Breast epithelium (tissue), 4 donors: Measurements from ENCODE around the gene ILDR1. TPM values are rescaled to one million over a fixed set of nuclear protein-coding genes. Genes with fewer than 3 reads are reported as not detected.

Experiments
- DNase-seq, 2 donors: peaks; one replicate each; pipeline ENCODE4 v3.0.0-alpha.2; 2019; ENCODE audit warnings: low spot score in 2 of 2
- H3K27ac ChIP-seq, 2 donors: fragments of 200-600 bp; sonication (generic) in 1 of 2; one replicate each; pipeline ENCODE4 v1.5.1; 2016 to 2019; ENCODE audit warnings: mild to moderate bottlenecking in 1 of 2
- H3K27me3 ChIP-seq, 2 donors: fragments of 200-600 bp; sonication (generic) in 1 of 2; one replicate each; pipeline versions ENCODE4 v1.5.1 to v1.6.0; 2017 to 2019; ENCODE audit warnings: control low read depth in 1 of 2, mild to moderate bottlenecking in 1 of 2
- H3K36me3 ChIP-seq: fragments of 200-600 bp; one replicate; pipeline ENCODE4 v1.5.1; 2019
- H3K4me1 ChIP-seq, 2 donors: fragments of 200-600 bp; sonication (generic); one replicate each; pipeline ENCODE4 v1.5.1; 2016 to 2019; ENCODE audit warnings: control low read depth in 1 of 2
- H3K4me3 ChIP-seq, 3 donors: fragments of 200-600 bp; sonication (generic); 1 replicate in 2 of 3; 2 replicates in 1 of 3; pipeline ENCODE4 v1.5.1; 2016 to 2019; ENCODE audit warnings: mild to moderate bottlenecking in 3 of 3, moderate library complexity in 2 of 3
- H3K9me3 ChIP-seq, 2 donors: fragments of 200-600 bp; sonication (generic) in 1 of 2; one replicate each; pipeline ENCODE4 v1.5.1; 2016 to 2019; ENCODE audit warnings: control low read depth in 1 of 2
- POLR2A ChIP-seq: fragments of 450-650 bp; IDR thresholded peaks from one replicate; pipeline ENCODE4 v1.6.1; 2016; ENCODE audit warnings: antibody characterized with exemption, mild to moderate bottlenecking, moderate library complexity
- POLR2AphosphoS5 ChIP-seq, 3 donors: sonication (generic); formaldehyde crosslinking; IDR thresholded peaks; one replicate each; pipeline ENCODE4 v1.6.1; 2017; ENCODE audit warnings: antibody characterized with exemption in 3 of 3
- intact Hi-C: fragments of 100-400 bp; cut with DNase I; formaldehyde crosslinking; loops from one replicate; pipeline ENCODE4 v1.15.1; 2023; ENCODE audit warnings: low total_unique reads
- total RNA-seq, 3 donors: library from RNA; depleted of rRNA; stranded (reverse); fragments of >200 nt; gene quantifications; one replicate each; pipeline ENCODE4 v1.1.0, GENCODE V29; 2016
- TF ChIP-seq, protein P1 (sequence below), 3 donors: fragments of 450-650 bp; IDR thresholded peaks; one replicate each; pipeline ENCODE4 v1.5.1; 2016 to 2017; ENCODE audit warnings: antibody characterized with exemption in 3 of 3, mild to moderate bottlenecking in 3 of 3, moderate library complexity in 3 of 3

The ILDR1 gene
- total RNA-seq, 3 donors from 2014 or later = 3.3 to 5.9 TPM; not detected in 1

DNA sequence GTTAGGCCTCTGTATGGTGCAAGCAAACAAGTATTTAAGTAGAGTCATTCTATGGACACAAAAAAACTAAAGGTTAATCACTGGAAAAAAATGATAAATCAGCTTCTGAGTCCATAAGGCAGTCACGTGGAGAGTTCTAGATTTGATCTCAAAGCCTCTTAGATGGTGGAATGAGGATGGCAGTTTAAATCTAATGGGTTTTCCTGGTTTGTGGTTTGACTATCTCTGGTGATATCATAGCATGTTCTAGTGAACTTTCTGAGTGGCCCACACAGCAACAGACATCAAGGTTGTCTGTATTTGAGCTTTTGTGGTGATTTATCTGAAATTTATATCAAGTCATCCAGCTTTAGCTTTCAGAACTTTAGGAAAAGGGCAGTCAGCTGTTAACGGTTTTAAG lies 52.4 kb downstream of the ILDR1 start:
- Histone ChIP-seq H3K27me3 (no peaks in the 10 kb centered on the region), H3K9me3 (no peaks in the 10 kb centered on the region), H3K36me3 (no peaks in the 10 kb centered on the region), H3K4me1 (no peaks in the 10 kb centered on the region), H3K4me3 (no peak overlapping the region), H3K27ac (no peak overlapping the region)
- TF ChIP-seq, protein P1, sequence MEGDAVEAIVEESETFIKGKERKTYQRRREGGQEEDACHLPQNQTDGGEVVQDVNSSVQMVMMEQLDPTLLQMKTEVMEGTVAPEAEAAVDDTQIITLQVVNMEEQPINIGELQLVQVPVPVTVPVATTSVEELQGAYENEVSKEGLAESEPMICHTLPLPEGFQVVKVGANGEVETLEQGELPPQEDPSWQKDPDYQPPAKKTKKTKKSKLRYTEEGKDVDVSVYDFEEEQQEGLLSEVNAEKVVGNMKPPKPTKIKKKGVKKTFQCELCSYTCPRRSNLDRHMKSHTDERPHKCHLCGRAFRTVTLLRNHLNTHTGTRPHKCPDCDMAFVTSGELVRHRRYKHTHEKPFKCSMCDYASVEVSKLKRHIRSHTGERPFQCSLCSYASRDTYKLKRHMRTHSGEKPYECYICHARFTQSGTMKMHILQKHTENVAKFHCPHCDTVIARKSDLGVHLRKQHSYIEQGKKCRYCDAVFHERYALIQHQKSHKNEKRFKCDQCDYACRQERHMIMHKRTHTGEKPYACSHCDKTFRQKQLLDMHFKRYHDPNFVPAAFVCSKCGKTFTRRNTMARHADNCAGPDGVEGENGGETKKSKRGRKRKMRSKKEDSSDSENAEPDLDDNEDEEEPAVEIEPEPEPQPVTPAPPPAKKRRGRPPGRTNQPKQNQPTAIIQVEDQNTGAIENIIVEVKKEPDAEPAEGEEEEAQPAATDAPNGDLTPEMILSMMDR (IDR thresholded peaks at IDR 0.05) = no peak
- no peak for TF ChIP-seq POLR2AphosphoS5 (IDR thresholded peaks at IDR 0.05)
- no peak for TF ChIP-seq POLR2A
- no peak for DNase-seq
- intact Hi-C loops = no loop called here

DNA sequence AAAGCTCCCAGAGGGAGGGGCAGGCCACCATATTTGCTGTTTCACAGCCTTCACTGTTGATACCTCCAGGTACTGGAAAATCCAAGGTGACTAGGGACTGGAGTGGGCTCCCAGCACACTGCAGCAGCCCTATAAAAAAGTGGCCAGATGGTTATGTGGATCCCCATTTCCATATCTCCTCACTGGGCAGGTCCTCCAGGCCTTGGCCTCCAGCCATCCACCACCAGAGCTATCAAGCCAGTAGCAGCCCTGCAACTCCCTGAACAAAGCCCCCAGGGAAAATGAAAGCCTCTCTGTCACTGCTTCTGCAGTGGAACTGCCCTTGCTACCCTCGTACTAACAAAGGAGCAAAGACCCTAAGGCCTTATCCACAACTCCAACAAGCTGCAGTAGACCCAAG lies 58.4 kb downstream of the ILDR1 start:
- Histone ChIP-seq H3K9me3 (no peaks in the 10 kb centered on the region), H3K27me3 (no peaks in the 10 kb centered on the region), H3K4me3 (no peak overlapping the region), H3K27ac (no peak overlapping the region), H3K4me1 (no peaks in the 10 kb centered on the region), H3K36me3 (no peaks in the 10 kb centered on the region)
- no peak for DNase-seq
- no peak for TF ChIP-seq POLR2AphosphoS5 (IDR thresholded peaks at IDR 0.05)
- TF ChIP-seq, protein P1 (IDR thresholded peaks at IDR 0.05) = no peak
- no peak for TF ChIP-seq POLR2A
- intact Hi-C loops = no loop called here

DNA sequence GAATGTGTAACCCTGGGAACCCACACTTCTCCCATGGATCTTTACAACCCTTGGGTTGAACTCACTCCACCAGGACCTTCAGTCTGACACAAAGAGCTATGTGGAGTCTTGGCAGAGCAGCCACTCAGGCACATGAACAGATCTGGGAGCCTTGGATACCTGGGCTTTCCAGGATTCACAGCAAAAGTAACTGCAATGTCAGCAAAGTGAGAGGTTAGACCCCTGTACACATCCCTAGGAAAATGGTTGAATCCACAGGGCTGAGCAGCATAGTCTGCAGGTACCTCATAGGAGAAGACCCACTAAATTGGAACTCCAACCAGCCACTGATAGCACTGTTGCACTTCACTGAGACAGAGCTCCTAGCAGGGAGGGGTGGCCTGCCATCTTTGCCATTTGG lies 59.6 kb downstream of the ILDR1 start:
- no peak overlapping the region for H3K27ac ChIP-seq
- no peaks in the 10 kb centered on the region for H3K4me1 ChIP-seq
- H3K36me3 ChIP-seq = no peaks in the 10 kb centered on the region
- no peaks in the 10 kb centered on the region for H3K27me3 ChIP-seq
- intact Hi-C loops = no loop called here
- DNase-seq = no peak
- no peaks in the 10 kb centered on the region for H3K9me3 ChIP-seq
- TF ChIP-seq POLR2A (no peak), POLR2AphosphoS5 (IDR thresholded peaks at IDR 0.05) (no peak)
- TF ChIP-seq, protein P1 (IDR thresholded peaks at IDR 0.05) = no peak
- no peak overlapping the region for H3K4me3 ChIP-seq

DNA sequence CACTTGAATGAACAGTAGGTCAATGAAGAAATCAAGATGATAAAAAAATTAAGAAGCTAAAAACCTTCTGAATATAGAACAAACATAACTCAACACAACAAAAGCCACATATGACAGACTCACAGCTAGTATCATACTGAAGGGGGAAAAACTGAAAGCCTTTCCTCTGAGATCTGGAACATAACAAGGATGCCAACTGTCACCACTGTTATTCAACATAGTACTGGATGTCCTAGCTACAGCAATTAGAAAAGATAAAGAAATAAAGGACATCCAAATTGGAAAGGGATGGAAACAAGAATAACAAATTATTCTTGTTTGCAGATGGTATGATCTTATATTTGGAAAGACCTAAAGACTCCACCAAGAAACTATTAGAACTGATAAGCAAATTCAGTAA lies 60.8 kb downstream of the ILDR1 start:
- Histone ChIP-seq H3K36me3 (no peaks in the 10 kb centered on the region), H3K4me3 (no peak overlapping the region), H3K27me3 (no peaks in the 10 kb centered on the region), H3K9me3 (no peaks in the 10 kb centered on the region), H3K27ac (no peak overlapping the region), H3K4me1 (no peaks in the 10 kb centered on the region)
- intact Hi-C loops = no loop called here
- TF ChIP-seq, protein P1 (IDR thresholded peaks at IDR 0.05) = no peak
- no peak for TF ChIP-seq POLR2A
- TF ChIP-seq POLR2AphosphoS5 (IDR thresholded peaks at IDR 0.05) = no peak
- no peak for DNase-seq

DNA sequence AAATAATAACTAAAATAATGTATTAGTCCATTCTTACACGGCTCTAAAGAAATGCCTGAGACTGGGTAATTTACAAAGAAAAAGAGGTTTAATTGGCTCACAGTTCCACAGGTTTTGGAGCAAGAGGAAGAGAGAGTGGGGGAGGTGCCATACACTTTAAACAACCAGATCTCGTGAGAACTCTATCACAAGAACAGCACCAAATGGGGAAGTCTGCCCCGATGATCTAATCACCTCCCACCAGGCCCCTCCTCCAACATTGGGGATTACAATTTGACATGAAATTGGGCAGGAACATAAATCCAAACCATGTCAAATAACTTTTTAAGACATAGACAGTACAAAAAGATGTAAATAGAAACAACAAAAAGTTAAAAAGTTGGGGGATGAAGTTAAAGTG lies 63.2 kb downstream of the ILDR1 start:
- no peak for TF ChIP-seq POLR2AphosphoS5 (IDR thresholded peaks at IDR 0.05)
- TF ChIP-seq, protein P1 (IDR thresholded peaks at IDR 0.05) = no peak
- TF ChIP-seq POLR2A = no peak
- Histone ChIP-seq H3K27me3 (no peaks in the 10 kb centered on the region), H3K9me3 (no peaks in the 10 kb centered on the region)

More for the DNA sequence above, 63.2 kb downstream of the ILDR1 start:
- no peaks in the 10 kb centered on the region for H3K4me1 ChIP-seq
- intact Hi-C loops = no loop called here
- no peak overlapping the region for H3K27ac ChIP-seq
- no peaks in the 10 kb centered on the region for H3K36me3 ChIP-seq
- no peak for DNase-seq
- no peak overlapping the region for H3K4me3 ChIP-seq
